GM12872 (cell line): ENCODE results near the gene AHNAK.

Experiments
- TF ChIP-seq, protein P1 (sequence below): IDR thresholded peaks from 3 replicates; pipeline ENCODE4 v1.5.1; 2011; ENCODE audit warnings: low read depth, mild to moderate bottlenecking, low read length, moderate library complexity; ENCODE audit not compliant: insufficient read depth

AHNAK gene

DNA sequence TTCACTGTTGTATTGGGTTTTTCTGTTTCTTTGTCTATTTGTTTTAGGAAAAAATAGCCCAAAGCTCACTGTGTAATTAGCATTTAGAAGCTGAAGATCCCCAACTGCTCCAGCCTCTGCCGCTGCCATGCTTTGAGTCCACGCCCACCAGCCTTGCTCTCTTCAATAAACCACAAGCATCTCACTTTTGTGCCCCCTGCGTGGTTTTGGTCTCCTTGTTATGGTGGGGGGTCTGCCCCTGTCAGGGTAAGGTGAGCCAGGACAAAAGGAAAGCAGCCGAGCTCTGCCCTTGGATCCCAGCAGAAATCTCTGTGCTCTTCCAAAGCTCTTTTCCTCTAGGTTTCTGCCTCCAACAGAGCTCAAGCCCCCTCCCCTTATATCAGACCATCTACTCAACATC, 123.6 kb downstream of the AHNAK start:
- TF ChIP-seq, protein P1, sequence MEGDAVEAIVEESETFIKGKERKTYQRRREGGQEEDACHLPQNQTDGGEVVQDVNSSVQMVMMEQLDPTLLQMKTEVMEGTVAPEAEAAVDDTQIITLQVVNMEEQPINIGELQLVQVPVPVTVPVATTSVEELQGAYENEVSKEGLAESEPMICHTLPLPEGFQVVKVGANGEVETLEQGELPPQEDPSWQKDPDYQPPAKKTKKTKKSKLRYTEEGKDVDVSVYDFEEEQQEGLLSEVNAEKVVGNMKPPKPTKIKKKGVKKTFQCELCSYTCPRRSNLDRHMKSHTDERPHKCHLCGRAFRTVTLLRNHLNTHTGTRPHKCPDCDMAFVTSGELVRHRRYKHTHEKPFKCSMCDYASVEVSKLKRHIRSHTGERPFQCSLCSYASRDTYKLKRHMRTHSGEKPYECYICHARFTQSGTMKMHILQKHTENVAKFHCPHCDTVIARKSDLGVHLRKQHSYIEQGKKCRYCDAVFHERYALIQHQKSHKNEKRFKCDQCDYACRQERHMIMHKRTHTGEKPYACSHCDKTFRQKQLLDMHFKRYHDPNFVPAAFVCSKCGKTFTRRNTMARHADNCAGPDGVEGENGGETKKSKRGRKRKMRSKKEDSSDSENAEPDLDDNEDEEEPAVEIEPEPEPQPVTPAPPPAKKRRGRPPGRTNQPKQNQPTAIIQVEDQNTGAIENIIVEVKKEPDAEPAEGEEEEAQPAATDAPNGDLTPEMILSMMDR, result no peak

DNA sequence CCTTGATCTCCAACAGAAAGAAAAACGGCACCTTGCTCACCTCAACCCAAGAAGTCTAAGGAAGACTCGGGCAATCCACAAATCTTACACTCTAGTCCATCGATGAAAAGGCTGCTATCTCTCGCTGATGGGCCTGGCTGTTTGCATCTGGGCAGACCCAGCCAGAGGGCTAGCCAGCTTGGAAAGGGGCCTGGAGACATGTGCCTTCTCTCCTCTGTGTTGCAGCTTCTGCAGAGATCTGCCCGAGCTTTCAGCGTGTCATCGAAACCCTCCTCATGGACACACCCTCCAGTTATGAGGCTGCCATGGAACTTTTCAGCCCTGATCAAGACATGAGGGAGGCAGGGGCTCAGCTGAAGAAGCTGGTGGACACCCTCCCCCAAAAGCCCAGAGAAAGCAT, 124.6 kb downstream of the AHNAK start:
- TF ChIP-seq, protein P1, result no peak

- TF ChIP-seq, protein P1, result no peak
Observed at GRCh38 chr11:62420882-62421281, 125.7 kb downstream of the AHNAK start.

- TF ChIP-seq, protein P1, result no peak
Observed at GRCh38 chr11:62419943-62420342, 126.7 kb downstream of the AHNAK start.

DNA sequence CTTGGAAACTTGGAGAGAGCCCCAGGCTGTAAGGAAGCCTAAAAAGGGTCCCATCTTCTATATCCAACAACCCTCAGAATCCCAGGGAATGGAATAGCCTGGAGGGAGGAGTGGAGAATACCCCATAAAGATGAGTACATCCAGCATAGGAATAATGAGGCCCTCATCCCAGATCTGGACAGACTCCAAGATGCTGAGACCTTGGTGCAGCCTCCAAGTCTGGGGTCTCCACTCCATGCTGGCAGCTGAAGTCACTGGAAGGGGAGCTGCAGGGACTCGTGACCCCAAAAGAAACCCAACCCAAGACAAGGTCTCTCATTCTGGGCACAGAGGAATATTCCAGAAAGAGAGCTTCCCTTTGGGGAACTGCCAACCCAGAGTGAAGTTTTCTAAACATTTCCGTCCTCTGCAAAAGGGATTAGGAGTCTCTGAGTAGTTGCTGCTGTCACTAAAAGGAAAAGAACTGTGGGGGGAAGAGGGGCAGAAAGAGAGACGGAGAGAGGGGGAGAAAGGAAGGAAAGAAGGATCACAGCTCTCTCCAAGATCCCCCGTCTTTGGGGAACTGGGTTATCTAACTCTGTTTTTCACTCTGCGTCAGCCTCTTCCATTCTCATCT, 127.2 kb downstream of the AHNAK start:
- TF ChIP-seq, protein P1, result no peak

DNA sequence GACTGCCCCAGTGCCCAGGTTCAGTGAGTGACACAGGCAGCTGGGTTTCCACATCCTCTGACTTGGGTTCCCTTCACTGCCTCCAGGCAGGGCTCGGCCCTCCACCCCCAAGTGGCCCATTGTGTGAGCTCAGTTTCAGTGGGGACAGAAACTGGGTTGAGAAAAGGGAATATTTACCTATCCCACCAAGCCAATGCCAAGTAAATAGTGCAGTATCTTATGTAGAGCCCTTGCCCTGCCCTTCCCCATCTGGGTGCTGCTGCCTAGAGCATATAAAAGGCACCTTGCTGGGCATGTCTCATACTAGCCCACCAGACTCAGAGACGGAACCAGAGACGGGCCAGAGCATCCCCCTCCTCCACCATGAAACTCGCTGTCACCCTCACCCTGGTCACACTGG, 127.9 kb downstream of the AHNAK start, which contains the start of gene SCGB1A1:
Gene SCGB1A1, plus strand, starts transcription at position 301 of the 400 bp plus-strand sequence. Its CDS starts 63 bp downstream, at position 364.
- TF ChIP-seq, protein P1, result no peak

DNA sequence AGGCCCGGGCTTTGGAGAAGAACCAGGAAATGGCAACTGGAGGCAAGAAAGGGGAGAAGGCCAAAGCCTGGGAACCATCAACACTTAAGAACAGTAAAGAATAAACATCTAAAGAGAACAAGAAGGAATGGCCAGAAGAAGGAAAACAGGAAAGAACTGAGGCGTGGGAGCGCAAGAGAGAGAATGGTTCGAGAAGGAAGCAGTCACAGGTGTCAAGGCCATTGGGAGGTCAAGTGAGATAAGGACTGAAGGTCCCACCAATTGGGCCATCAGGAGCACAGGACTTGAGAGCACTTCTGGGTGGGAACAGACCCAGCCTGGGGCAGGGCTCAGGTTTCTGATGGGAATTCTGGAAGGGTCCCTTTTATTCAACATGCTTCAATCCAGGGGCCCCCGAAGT, 128.5 kb downstream of the AHNAK start:
- TF ChIP-seq, protein P1, result no peak
